T follicular helper cell (primary cell): ENCODE measurements around the gene CASQ2.

ENCODE experiments used
- DNase-seq: peaks from one replicate; pipeline ENCODE4 v3.0.0-alpha.2; 2020; ENCODE audit warnings: low read depth

The CASQ2 gene

GRCh38 chr1:115692224-115692623 is 76.3 kb downstream of the CASQ2 start:
- DNase-seq, result no peak

DNA sequence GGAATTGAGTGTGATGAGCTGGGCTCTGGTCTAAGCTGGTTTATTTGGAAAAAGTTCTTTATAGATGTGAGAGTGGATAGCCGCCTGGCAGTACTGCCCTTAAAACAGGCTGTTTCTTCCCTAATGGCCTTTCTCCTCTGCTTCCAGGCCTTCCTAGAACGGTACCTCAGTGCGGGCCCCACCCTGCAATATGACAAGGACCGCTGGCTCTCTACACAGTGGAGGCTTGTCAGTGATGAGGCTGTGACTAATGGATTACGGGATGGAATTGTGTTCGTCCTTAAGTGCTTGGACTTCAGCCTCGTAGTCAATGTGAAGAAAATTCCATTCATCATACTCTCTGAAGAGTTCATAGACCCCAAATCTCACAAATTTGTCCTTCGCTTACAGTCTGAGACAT is 77.5 kb downstream of the CASQ2 start:
- DNase-seq, result no peak

DNA sequence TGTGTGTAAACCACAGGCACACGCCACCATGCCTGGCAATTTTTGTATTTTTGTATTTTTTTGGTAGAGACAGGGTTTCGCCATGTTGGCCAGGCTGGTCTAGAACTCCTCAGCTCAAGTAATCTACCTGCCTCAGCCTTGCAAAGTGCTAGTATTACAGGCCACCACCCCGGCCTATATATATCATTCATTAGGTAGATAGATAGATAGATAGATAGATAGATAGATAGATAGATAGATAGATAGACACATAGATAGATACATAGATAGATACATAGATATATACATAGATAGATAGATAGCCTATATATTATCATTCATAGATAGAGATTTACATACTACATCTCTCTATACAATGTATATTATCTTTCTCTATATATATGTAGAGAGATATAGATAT is 80.8 kb downstream of the CASQ2 start:
- no peak for DNase-seq

- no peak for DNase-seq
Observed at GRCh38 chr1:115685029-115685705, 83.3 kb downstream of the CASQ2 start.

DNA sequence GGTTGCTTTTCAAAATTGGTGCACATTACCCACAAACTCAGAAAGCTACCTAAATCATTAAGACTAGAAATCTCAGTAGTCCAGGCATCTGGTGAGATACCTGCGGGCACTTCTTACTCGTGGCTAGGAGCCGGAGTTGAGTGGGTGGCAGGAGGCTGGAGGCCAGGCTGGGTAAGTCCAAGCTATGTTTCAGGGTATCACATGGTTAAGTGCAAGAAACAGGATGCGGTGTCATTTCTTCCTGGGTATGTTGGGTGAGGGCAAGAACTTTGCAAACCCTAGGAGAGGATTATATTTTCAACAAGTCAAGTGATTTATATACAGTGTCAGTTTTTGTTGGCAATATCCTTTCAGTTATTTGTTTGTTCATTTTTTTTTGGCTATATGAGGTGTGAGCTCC is 85.7 kb downstream of the CASQ2 start:
- no peak for DNase-seq

DNA sequence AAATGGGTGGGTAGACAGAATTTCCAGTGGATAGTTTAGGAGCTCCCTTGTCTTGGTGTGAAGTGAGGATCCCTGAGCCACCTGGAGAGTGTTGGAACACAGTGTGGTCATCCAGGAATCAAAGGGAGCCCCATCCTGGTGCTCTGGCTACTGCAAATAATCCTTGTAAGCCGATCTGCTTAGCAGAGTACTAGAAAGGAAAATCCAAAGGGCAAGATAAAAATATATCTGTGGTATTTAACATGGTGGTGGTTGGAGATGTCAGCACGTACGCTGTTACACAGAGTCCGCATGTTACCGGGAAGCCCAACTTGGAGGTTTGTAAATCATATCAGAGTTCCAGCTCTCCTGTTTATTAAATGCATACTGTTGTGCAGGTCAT is 87.8 kb downstream of the CASQ2 start:
- DNase-seq, result no peak

- no peak for DNase-seq
Observed at GRCh38 chr1:115679141-115679611, 89.3 kb downstream of the CASQ2 start.

GRCh38 chr1:115678141-115678540 is 90.4 kb downstream of the CASQ2 start:
- no peak for DNase-seq

- no peak for DNase-seq
Observed at GRCh38 chr1:115677565-115677964, 90.9 kb downstream of the CASQ2 start.

GRCh38 chr1:115677182-115677555 is 91.3 kb downstream of the CASQ2 start:
- no peak for DNase-seq

GRCh38 chr1:115676498-115677181 is 91.9 kb downstream of the CASQ2 start:
- no peak for DNase-seq

DNA sequence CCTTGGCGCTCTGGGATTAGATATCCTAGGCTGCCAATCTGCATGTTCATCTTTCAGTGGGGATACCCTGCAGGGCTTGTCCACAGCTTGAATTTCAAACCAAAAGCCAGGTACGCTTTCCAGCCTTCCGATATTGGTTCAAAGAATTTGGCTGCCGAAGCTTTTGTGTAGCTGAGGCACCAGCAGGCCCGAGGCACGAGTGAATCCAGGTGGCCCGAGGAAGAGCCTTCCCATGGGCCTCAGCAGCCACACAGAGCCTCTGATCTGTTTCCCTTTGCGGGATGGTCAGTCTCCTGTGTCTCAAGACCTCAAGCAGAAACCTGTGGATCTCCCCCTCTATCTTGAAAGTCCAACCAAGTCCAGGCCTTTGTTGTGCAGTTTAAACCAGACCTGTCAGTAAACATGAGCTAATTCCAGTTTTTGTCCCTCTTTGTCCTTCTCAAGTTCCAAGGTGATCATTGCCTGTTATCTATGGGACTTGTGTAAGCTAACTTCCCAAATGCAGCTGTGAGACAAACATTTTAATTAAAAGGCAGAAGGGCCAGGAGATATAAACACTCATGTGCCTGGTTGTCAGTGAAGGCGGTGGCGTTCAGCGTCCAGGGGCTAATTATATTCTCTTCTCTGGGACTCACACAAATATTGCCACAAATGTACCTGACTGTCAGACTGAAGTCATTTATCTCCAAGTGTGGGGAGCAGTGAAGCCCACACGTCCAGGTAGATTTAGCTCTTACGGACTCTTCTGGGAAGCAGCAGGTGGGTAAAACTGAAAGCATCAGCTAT is 96.1 kb downstream of the CASQ2 start:
- DNase-seq, result no peak

DNA sequence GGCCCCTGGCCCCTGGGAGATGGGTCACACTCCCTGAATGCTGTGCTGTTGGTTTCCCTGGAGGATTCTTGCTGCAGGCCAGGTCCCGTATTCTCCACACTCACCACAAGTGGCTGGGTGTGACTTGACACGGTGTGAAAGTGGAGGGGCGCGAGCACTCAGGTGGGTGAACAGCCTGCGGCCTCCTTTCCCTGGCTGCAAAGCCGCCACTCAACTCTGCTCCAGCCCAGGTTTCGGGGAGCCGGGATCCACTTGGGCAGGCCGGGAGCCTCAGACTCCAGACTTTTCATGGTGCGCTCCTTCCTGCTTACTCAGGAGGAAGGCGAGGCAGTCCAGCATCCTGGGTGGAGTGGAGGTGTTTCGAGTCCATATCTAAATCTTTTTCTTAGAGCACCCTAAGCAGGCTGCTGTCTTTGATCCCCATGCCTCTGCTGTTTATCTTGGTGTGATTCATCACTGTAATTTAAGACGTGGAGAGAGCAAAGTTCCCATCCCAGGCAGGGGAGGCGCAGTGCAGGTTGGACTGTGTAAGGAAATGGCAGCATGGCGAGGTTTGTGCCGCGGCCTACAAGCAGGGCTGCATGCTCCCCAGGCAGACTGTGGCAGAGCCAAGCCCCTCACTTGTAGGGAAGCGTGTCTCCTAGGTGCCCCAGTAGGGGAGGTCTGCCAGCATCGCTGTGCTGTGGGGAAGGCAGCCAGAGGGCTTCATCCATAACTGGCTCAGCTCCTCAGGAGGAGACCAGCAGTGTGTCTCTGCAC is 97.2 kb downstream of the CASQ2 start:
- DNase-seq, result no peak

- DNase-seq, result no peak
Observed at GRCh38 chr1:115670476-115671175, 97.9 kb downstream of the CASQ2 start.

GRCh38 chr1:115669886-115670285 is 98.6 kb downstream of the CASQ2 start:
- no peak for DNase-seq

DNA sequence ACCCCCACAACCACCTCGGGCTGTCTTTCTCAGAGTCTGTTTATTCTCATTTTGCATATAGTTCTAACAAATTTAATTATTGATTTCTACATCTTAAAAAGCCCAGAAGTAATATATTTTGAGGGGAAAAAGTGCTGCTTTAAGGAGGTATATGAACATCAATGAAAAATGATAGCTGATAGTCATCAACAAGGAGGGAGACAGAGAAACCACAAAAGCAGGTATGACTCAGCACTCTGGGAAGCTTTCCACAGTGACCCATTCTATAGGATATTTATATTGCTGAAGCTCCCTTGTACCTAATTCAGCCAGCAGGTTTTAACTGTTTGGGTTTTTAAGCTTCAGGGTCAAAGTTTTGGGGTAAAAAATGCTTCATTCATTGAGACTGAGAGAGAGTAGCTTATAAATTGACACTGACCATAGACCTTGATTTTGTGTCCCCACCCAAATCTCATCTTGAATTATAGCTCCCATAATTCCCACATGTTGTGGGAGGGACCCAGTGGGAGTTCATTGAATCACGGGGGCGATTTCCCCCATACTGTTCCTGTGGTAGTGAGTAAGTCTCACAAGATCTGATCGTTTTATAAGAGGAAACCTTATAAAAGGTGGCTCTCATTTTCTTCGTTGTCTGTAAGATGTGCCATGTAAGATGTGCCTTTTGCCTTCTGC is 99.4 kb downstream of the CASQ2 start:
- no peak for DNase-seq

DNA sequence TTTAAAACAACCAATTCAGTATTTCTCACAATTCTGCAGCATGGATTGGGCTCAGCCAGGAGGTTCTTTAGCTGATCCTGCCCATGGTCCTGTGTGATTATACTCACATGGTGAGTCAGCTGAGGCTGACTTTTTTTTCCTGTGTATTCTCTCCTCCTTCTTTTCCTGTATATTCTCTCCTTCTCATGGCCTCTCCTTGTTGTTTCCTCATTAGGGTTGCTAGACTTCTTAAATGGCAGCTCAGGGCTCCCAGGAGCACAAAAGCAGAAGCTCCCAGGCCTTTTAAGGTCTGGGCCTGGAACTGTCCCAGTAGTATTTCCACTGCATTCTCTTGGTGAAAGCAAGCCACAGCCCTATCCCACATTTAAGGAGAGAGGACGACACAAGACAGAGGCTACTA is 99.9 kb downstream of the CASQ2 start:
- no peak for DNase-seq

GRCh38 chr1:115666702-115667101 is 101.8 kb downstream of the CASQ2 start:
- DNase-seq, result no peak

DNA sequence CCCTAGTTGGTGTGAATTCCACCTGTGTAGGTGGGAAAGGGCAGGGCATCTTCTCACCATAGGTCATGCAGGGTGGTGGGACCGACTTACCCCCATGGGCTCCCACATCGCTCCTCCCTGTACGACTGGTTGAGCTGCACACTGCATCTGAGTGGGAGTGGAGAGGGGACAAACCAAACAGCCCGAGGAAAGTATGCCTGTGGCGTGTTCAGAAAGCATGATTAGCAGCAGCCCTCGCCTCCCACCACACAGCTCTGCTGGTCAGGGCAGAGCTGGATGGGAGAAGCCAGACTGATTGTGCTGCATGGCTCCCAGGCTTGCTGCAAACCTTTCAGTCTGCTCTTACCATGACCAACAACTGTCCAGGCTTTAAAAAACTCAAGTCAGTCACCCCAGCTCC is 102.3 kb downstream of the CASQ2 start:
- no peak for DNase-seq

- no peak for DNase-seq
Observed at GRCh38 chr1:115665319-115666096, 103.0 kb downstream of the CASQ2 start.
